Thoracic aorta (tissue), 2 donors: ENCODE results near the gene FKBP6. TPM values are rescaled to one million over a fixed set of nuclear protein-coding genes. Genes with fewer than 3 reads are reported as not detected.
"Not testable (repeated sequence)": the region's sequence is repeated elsewhere in the genome, so short reads cannot be mapped to it uniquely, and the experiment has no call there.

Experiments
- ATAC-seq: fragments of 150-250 bp; one replicate; pipeline ENCODE4 v1.8.0; 2017; ENCODE audit warnings: low read depth; ENCODE audit not compliant: insufficient number of reproducible peaks, low FRiP score
- DNase-seq: peaks from one replicate; pipeline ENCODE4 v3.0.0-alpha.2; 2020; ENCODE audit warnings: low spot score
- H3K27ac ChIP-seq, 2 donors: fragments of 200-600 bp; sonication (generic); 1 replicate in 1 of 2; 2 replicates in 1 of 2; pipeline ENCODE4 v1.5.1; 2016; ENCODE audit warnings: mild to moderate bottlenecking in 2 of 2, moderate library complexity in 2 of 2
- H3K27me3 ChIP-seq: fragments of 200-600 bp; sonication (generic); replicated peaks from 2 replicates; pipeline ENCODE4 v1.6.0; 2016; ENCODE audit warnings: mild to moderate bottlenecking; ENCODE audit not compliant: insufficient read depth
- H3K36me3 ChIP-seq: fragments of 200-600 bp; sonication (generic); one replicate; pipeline ENCODE4 v1.5.1; 2016
- H3K4me1 ChIP-seq, 2 donors: fragments of 200-600 bp; sonication (generic); 1 replicate in 1 of 2; 2 replicates in 1 of 2; pipeline versions ENCODE4 v1.5.1 to v1.6.0; 2016; ENCODE audit warnings: low read depth in 2 of 2, mild to moderate bottlenecking in 1 of 2; ENCODE audit not compliant: control insufficient read depth in 1 of 2
- H3K4me3 ChIP-seq: fragments of 200-600 bp; sonication (generic); 2 replicates; pipeline ENCODE4 v1.5.1; 2016; ENCODE audit warnings: mild to moderate bottlenecking
- H3K9me3 ChIP-seq: fragments of 200-600 bp; sonication (generic); 2 replicates; pipeline ENCODE4 v1.5.1; 2016
- total RNA-seq, 2 donors: library from RNA; depleted of rRNA; stranded (reverse); fragments of >200 nt; gene quantifications; one replicate each; pipeline versions ENCODE4 v1.1.0 to v1.2.3, GENCODE V29; 2016
- TF ChIP-seq, protein P1 (sequence below): fragments of 200-600 bp; sonication (generic); IDR thresholded peaks from one replicate; pipeline ENCODE4 v1.5.1; 2019; ENCODE audit warnings: antibody characterized with exemption

The FKBP6 gene
- total RNA-seq, 2 donors from 2014 or later, result not detected

DNA sequence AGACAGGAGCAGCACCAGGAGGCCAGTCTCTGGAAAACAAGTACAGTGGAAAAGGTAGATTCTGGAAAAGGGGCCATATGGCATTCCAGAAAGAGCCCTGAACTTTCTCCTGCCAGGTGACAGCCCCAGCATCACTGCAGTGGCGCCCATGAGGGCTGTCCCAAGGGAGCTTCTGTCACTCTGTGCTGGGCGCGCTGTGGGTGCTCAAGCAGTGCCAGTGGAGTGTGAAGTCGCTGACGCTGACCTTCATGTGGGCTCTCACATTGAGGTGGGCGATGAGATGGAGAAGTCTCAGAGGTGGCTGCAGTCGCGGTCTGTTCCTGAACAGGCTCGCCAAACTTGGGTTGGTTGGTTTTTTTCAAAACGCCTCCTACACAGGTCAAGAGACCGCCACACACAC, 38.2 kb downstream of the FKBP6 start:
- H3K27me3 ChIP-seq, result no peaks in the 10 kb centered on the region
- H3K27ac ChIP-seq, result no peak overlapping the region
- TF ChIP-seq, protein P1, sequence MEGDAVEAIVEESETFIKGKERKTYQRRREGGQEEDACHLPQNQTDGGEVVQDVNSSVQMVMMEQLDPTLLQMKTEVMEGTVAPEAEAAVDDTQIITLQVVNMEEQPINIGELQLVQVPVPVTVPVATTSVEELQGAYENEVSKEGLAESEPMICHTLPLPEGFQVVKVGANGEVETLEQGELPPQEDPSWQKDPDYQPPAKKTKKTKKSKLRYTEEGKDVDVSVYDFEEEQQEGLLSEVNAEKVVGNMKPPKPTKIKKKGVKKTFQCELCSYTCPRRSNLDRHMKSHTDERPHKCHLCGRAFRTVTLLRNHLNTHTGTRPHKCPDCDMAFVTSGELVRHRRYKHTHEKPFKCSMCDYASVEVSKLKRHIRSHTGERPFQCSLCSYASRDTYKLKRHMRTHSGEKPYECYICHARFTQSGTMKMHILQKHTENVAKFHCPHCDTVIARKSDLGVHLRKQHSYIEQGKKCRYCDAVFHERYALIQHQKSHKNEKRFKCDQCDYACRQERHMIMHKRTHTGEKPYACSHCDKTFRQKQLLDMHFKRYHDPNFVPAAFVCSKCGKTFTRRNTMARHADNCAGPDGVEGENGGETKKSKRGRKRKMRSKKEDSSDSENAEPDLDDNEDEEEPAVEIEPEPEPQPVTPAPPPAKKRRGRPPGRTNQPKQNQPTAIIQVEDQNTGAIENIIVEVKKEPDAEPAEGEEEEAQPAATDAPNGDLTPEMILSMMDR, result no peak
- H3K4me3 ChIP-seq, result no peak overlapping the region
- no peaks in the 10 kb centered on the region for H3K4me1 ChIP-seq
- H3K9me3 ChIP-seq, result no peaks in the 10 kb centered on the region
- ATAC-seq, result no peak
- H3K36me3 ChIP-seq, result no peaks in the 10 kb centered on the region
- no peak for DNase-seq

DNA sequence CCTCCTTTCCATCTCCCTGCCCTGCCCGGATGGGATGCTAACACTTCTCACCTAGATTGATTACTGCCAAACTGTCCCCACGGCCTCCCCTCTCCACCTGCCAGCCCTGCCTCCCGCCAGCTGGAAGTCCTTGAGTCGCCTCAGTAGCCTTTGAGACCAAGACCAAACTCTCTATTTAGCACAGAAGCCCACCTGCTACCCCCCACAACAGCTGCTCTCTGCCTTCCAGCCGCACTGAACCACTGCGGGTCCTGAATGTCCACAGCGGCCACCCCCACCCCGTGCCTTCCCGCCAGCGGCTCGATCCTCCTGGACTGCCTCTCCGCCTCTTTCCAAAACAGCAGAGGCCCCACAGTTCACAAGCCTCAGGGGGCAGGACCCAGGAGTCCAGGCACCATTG, 39.0 kb downstream of the FKBP6 start:
- TF ChIP-seq, protein P1, result no peak
- H3K9me3 ChIP-seq, result no peaks in the 10 kb centered on the region
- H3K36me3 ChIP-seq, result no peaks in the 10 kb centered on the region
- DNase-seq (no peak), ATAC-seq (no peak)
- no peak overlapping the region for H3K27ac ChIP-seq
- no peaks in the 10 kb centered on the region for H3K4me1 ChIP-seq
- H3K4me3 ChIP-seq, result no peak overlapping the region
- H3K27me3 ChIP-seq, result no peaks in the 10 kb centered on the region

DNA sequence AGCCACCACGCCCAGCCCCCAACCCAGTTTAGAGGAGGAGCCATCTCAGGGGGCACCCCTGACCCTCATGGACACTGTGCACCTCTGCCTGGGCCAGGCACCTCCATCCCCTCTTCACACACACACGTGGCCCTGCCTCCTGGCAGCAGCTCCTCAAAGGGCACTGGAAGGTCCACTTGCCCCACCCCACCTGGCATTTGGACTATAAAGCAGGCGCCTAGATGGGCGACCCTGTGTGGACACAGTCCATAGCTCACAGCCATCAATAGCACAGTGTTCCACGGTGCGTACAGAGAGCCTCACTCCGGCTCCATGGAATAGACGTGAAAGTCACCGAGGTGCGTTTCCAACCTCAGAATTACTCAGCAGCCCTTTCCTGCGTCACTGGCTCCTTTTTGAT, 41.0 kb downstream of the FKBP6 start:
- no peak for ATAC-seq
- Histone ChIP-seq H3K9me3 (no peaks in the 10 kb centered on the region), H3K27ac (no peak overlapping the region), H3K4me1 (no peaks in the 10 kb centered on the region), H3K4me3 (no peak overlapping the region), H3K27me3 (no peaks in the 10 kb centered on the region), H3K36me3 (no peaks in the 10 kb centered on the region)
- TF ChIP-seq, protein P1, result no peak
- no peak for DNase-seq

DNA sequence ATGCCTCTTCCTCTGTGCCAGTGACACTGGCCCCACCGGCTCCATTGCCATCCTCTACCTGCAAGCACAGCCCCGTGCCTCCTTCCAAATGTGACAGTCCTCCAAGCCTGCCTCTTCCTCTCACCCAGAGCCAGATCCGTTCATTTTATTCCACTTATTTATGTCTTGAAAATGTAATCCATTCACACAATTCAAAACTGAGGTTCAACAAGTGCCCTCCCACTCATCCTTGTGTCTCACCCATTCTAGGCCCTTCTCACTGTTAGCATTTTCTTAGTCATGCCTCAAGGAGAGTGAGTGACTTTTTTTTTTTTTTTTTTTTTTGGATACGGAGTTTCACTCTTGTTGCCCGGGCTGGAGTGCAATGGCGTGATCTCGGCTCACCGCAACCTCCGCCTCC, 41.7 kb downstream of the FKBP6 start:
- TF ChIP-seq, protein P1, result no peak
- no peaks in the 10 kb centered on the region for H3K36me3 ChIP-seq
- no peak overlapping the region for H3K27ac ChIP-seq
- H3K4me1 ChIP-seq, result no peaks in the 10 kb centered on the region
- no peaks in the 10 kb centered on the region for H3K9me3 ChIP-seq
- H3K4me3 ChIP-seq, result no peak overlapping the region
- ATAC-seq (no peak), DNase-seq (no peak)
- no peaks in the 10 kb centered on the region for H3K27me3 ChIP-seq

DNA sequence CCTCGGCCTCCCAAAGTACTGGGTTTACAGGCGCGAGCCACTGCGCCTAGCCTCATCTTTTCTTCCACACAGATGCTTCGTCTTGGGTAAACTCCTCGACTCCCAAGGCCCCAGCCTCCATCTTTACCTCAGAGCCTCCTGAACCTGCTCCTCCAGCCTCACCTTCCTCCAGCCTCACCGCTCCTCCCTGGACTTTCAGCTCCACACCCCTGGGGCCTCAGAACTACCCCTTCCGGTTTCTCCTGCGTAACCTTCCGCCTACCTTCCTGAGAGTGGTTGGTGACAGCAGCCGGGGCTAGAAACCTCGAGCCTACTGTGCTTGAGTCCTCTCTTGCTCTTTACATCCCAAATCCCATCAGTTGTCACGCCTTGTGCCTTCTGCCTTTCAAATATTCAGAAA, 45.8 kb downstream of the FKBP6 start:
- ATAC-seq, result no peak

DNA sequence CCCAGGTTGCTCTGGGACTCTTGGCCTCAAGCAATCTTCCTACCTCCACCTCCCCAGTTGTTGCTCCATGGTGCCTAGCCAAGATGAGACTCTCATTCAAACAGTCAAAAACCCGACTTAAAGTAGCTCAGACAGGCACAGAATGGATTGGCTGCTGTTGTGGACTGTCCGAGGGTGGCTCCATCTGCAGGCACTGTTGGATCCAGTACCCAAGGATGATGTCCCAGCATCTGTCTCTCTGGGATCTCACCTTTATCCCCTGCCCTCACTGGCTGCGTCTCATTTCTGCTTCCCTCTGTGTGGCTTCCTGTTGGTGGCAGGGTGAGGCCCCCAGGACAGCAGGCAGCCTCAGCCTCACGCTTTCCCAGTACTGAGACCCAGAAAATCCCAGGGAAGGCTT, 48.3 kb downstream of the FKBP6 start:
- H3K4me3 ChIP-seq, H3K36me3 ChIP-seq, H3K4me1 ChIP-seq, H3K27me3 ChIP-seq, DNase-seq, H3K9me3 ChIP-seq, ATAC-seq, H3K27ac ChIP-seq: not testable (repeated sequence)

More for the DNA sequence above, 45.8 kb downstream of the FKBP6 start:
- no peaks in the 10 kb centered on the region for H3K9me3 ChIP-seq
- TF ChIP-seq, protein P1, result no peak
- DNase-seq, result no peak
- H3K27me3 ChIP-seq, result no peaks in the 10 kb centered on the region
- no peak overlapping the region for H3K27ac ChIP-seq
- no peaks in the 10 kb centered on the region for H3K36me3 ChIP-seq
- H3K4me1 ChIP-seq, result peaks cover 0 to 3% of the 10 kb centered on the region in 2 donors
- no peak overlapping the region for H3K4me3 ChIP-seq
